ENCODE results near the gene PRXL2B. TPM values are rescaled to one million over a fixed set of nuclear protein-coding genes. Genes with fewer than 3 reads are reported as not detected.

Gene PRXL2B
- total RNA-seq, 4 donors from 2014 or later, result 0.51 to 20.5 (median 13.2) TPM

GRCh38 chr1:2606396-2606880 lies 19.9 kb downstream of the PRXL2B start:
- no peaks in the 10 kb centered on the region for H3K4me1 ChIP-seq
- H3K27ac ChIP-seq, result no peak overlapping the region
- DNase-seq, result no peak
- intact Hi-C loops (cut with DNase I; ENCODE audit: low total_unique reads), result no loop called here
- TF ChIP-seq, protein P1, sequence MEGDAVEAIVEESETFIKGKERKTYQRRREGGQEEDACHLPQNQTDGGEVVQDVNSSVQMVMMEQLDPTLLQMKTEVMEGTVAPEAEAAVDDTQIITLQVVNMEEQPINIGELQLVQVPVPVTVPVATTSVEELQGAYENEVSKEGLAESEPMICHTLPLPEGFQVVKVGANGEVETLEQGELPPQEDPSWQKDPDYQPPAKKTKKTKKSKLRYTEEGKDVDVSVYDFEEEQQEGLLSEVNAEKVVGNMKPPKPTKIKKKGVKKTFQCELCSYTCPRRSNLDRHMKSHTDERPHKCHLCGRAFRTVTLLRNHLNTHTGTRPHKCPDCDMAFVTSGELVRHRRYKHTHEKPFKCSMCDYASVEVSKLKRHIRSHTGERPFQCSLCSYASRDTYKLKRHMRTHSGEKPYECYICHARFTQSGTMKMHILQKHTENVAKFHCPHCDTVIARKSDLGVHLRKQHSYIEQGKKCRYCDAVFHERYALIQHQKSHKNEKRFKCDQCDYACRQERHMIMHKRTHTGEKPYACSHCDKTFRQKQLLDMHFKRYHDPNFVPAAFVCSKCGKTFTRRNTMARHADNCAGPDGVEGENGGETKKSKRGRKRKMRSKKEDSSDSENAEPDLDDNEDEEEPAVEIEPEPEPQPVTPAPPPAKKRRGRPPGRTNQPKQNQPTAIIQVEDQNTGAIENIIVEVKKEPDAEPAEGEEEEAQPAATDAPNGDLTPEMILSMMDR (IDR thresholded peaks at IDR 0.05), result no peak
- TF ChIP-seq POLR2A (IDR thresholded peaks at IDR 0.05), result no peak
- peaks cover 0 to 5% of the 10 kb centered on the region in 2 donors for H3K27me3 ChIP-seq
- no peak overlapping the region for H3K4me3 ChIP-seq
- no peaks in the 10 kb centered on the region for H3K9me3 ChIP-seq
- H3K36me3 ChIP-seq, result no peaks in the 10 kb centered on the region

- Histone ChIP-seq H3K36me3 (no peaks in the 10 kb centered on the region), H3K27ac (no peak overlapping the region), H3K9me3 (no peaks in the 10 kb centered on the region), H3K4me3 (no peak overlapping the region), H3K27me3 (peaks cover 0 to 5% of the 10 kb centered on the region in 2 donors), H3K4me1 (no peaks in the 10 kb centered on the region)
- no peak for DNase-seq
- TF ChIP-seq POLR2A (IDR thresholded peaks at IDR 0.05), result no peak
- TF ChIP-seq, protein P1 (IDR thresholded peaks at IDR 0.05), result no peak
- intact Hi-C loops (cut with DNase I; ENCODE audit: low total_unique reads), result no loop called here
Measured at GRCh38 chr1:2606881-2607621, 20.5 kb downstream of the PRXL2B start.

DNA sequence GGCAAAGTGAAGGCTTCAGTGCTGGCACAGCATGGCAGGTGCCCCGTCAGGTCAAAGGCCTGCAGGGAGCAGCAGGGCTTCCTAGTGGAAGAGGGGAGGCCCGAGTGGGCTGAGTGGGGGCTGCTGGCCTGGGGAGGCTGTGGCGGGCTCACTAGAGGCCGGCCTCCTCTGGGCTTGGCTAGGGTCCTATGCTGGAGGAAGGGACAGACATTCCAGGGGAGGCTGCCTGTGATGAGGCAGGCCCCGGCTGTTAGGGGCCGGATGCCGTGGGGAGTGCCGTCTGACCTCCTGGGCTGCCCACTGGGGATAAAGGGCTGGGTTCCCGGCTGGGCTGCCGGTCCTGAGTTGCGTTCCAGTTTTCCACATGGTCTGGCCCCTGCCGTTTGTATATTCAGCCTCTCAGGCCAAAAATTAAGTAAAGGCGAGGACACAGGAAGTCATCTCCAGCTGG lies 21.1 kb downstream of the PRXL2B start:
- no peak for TF ChIP-seq POLR2A (IDR thresholded peaks at IDR 0.05)
- TF ChIP-seq, protein P1 (IDR thresholded peaks at IDR 0.05), result no peak
- no peak overlapping the region for H3K4me3 ChIP-seq

GRCh38 chr1:2609319-2610035 lies 22.9 kb downstream of the PRXL2B start:
- intact Hi-C loops (cut with DNase I; ENCODE audit: low total_unique reads), result no loop called here
- H3K4me1 ChIP-seq, result no peaks in the 10 kb centered on the region
- no peak overlapping the region for H3K4me3 ChIP-seq
- TF ChIP-seq, protein P1 (IDR thresholded peaks at IDR 0.05), result no peak
- no peak for TF ChIP-seq POLR2A (IDR thresholded peaks at IDR 0.05)
- H3K27ac ChIP-seq, result no peak overlapping the region
- peaks cover 0 to 3% of the 10 kb centered on the region in 2 donors for H3K9me3 ChIP-seq
- DNase-seq, result no peak
- H3K36me3 ChIP-seq, result no peaks in the 10 kb centered on the region
- peaks cover 0 to 5% of the 10 kb centered on the region in 2 donors for H3K27me3 ChIP-seq

More for the DNA sequence above, 21.1 kb downstream of the PRXL2B start:
- DNase-seq, result no peak
- Histone ChIP-seq H3K27ac (no peak overlapping the region), H3K36me3 (no peaks in the 10 kb centered on the region), H3K27me3 (peaks cover 0 to 5% of the 10 kb centered on the region in 2 donors), H3K4me1 (no peaks in the 10 kb centered on the region), H3K9me3 (no peaks in the 10 kb centered on the region)
- intact Hi-C loops (cut with DNase I; ENCODE audit: low total_unique reads), result no loop called here
